PC-3 (cell line): ENCODE data around the gene INTS4. TPM values are rescaled to one million over a fixed set of nuclear protein-coding genes. Genes with fewer than 3 reads are reported as not detected.

Experiments
- ATAC-seq: fragments of 200-7000 bp; cut with Tn5 transposase; 2 replicates; pipeline ENCODE4 v1.9.1; 2020; ENCODE audit warnings: mild to moderate bottlenecking, moderate library complexity
- BruUV-seq: library from RNA; stranded (reverse); fragments of 400-500 nt; replicated peaks from 2 replicates; lab custom pipeline; 2021; lab: Mats Ljungman, UMichigan
- CTCF ChIA-PET: fragments of 300-600 bp; sonication (Branson Sonifier 250); formaldehyde crosslinking; loops from one replicate; lab custom pipeline; 2022; ENCODE audit warnings: antibody characterized with exemption; lab: Charles Lee
- POLR2A ChIA-PET: fragments of 300-600 bp; sonication (Branson Sonifier 250); formaldehyde crosslinking; loops from one replicate; lab custom pipeline; 2022; ENCODE audit warnings: antibody characterized with exemption; ENCODE audit not compliant: unreplicated experiment; lab: Charles Lee
- DNase-seq: peaks from one replicate; pipeline ENCODE4 v3.0.0-alpha.2; 2015
- H2AFZ ChIP-seq: fragments of 300-600 bp; sonication (generic); 2 replicates; pipeline ENCODE4 v1.6.0; 2016; ENCODE audit warnings: antibody characterized with exemption, low read length
- H3F3A ChIP-seq: fragments of 300-600 bp; sonication (generic); one replicate; pipeline ENCODE4 v1.6.0; 2017; ENCODE audit warnings: antibody characterized with exemption, low read length, control low read depth, mild to moderate bottlenecking; ENCODE audit not compliant: unreplicated experiment
- H3K27ac ChIP-seq: fragments of 300-600 bp; sonication (generic); 2 replicates; pipeline ENCODE4 v1.5.1; 2016; ENCODE audit warnings: mild to moderate bottlenecking, low read length
- H3K27me3 ChIP-seq: fragments of 300-600 bp; sonication (generic); 2 replicates; pipeline ENCODE4 v1.6.1; 2016; ENCODE audit warnings: low read length, mixed read lengths
- H3K36me3 ChIP-seq: fragments of 300-600 bp; sonication (generic); 2 replicates; pipeline ENCODE4 v1.6.1; 2016; ENCODE audit warnings: low read depth, mixed run types, low read length, mixed read lengths
- H3K4me1 ChIP-seq: fragments of 300-600 bp; sonication (generic); 2 replicates; pipeline ENCODE4 v1.5.1; 2016; ENCODE audit warnings: low read length; ENCODE audit not compliant: insufficient read depth
- H3K4me2 ChIP-seq: fragments of 300-600 bp; sonication (generic); 2 replicates; pipeline ENCODE4 v1.6.0; 2016; ENCODE audit warnings: low read length
- H3K4me3 ChIP-seq: fragments of 300-600 bp; sonication (generic); 2 replicates; pipeline ENCODE4 v1.5.1; 2016; ENCODE audit warnings: mild to moderate bottlenecking, low read length, mixed read lengths
- H3K79me2 ChIP-seq: fragments of 300-600 bp; sonication (generic); 2 replicates; pipeline ENCODE4 v1.6.1; 2017; ENCODE audit warnings: low read length, mixed read lengths
- H3K9ac ChIP-seq: fragments of 300-600 bp; sonication (generic); 2 replicates; pipeline ENCODE4 v1.6.0; 2016; ENCODE audit warnings: mild to moderate bottlenecking, low read length
- H3K9me2 ChIP-seq: fragments of 300-600 bp; sonication (generic); replicated peaks from 2 replicates; pipeline ENCODE4 v1.6.1; 2016; ENCODE audit warnings: mixed run types, low read length, mixed read lengths
- H3K9me3 ChIP-seq: fragments of 300-600 bp; sonication (generic); 2 replicates; pipeline ENCODE4 v1.6.1; 2016; ENCODE audit warnings: low read length, mixed read lengths
- H4K20me1 ChIP-seq: fragments of 300-600 bp; sonication (generic); 2 replicates; pipeline ENCODE4 v1.6.1; 2016; ENCODE audit warnings: low read length, mixed read lengths
- CTCF ChIP-seq: fragments of 300-600 bp; sonication (generic); conservative IDR thresholded peaks from 2 replicates; pipeline ENCODE4 v1.5.1; 2017; ENCODE audit warnings: antibody characterized with exemption, low read depth, mild to moderate bottlenecking, low read length
- EZH2 ChIP-seq: fragments of 300-600 bp; sonication (generic); IDR thresholded peaks from one replicate; pipeline ENCODE4 v1.6.1; 2017; ENCODE audit warnings: antibody characterized with exemption, mild to moderate bottlenecking, low read length; ENCODE audit not compliant: unreplicated experiment
- EZH2phosphoT487 ChIP-seq: fragments of 300-600 bp; sonication (generic); IDR thresholded peaks from 2 replicates; pipeline ENCODE4 v1.6.1; 2018; ENCODE audit warnings: mild to moderate bottlenecking, antibody characterized with exemption, low read length, borderline replicate concordance
- intact Hi-C: fragments of 100-400 bp; cut with micrococcal nuclease; formaldehyde crosslinking; loops from 2 replicates; pipeline ENCODE4 v1.9.0; 2023
- total RNA-seq: library from RNA; depleted of rRNA; stranded (reverse); fragments of >200 nt; gene quantifications from 2 replicates; pipeline ENCODE4 v1.2.3, GENCODE V29; 2014

INTS4 gene
- total RNA-seq, 1 experiment from 2014 or later = 50.8 TPM

GRCh38 chr11:78033040-78033439 is 38.6 kb upstream of the INTS4 start:
- Histone ChIP-seq H3K79me2 (no peaks in the 10 kb centered on the region), H3K4me3 (no peak overlapping the region), H4K20me1 (no peaks in the 10 kb centered on the region), H3K9me2 (no peaks in the 10 kb centered on the region), H3F3A (no peaks in the 10 kb centered on the region), H3K9ac (no peak overlapping the region), H3K27ac (no peak overlapping the region), H3K9me3 (no peaks in the 10 kb centered on the region), H3K4me2 (no peak overlapping the region), H3K4me1 (peaks cover 35% of the 10 kb centered on the region), H3K27me3 (no peaks in the 10 kb centered on the region), H3K36me3 (no peaks in the 10 kb centered on the region), H2AFZ (no peak overlapping the region)
- ATAC-seq (no peak), DNase-seq (no peak)
- POLR2A ChIA-PET = no interaction called here
- BruUV-seq = no TSS peak
- CTCF ChIA-PET = no interaction called here
- intact Hi-C loops = no loop called here
- TF ChIP-seq EZH2phosphoT487 (no peak), EZH2 (no peak), CTCF (no peak)

- ChIA-PET CTCF (no interaction called here), POLR2A (no interaction called here)
- Histone ChIP-seq H4K20me1 (no peaks in the 10 kb centered on the region), H3K36me3 (no peaks in the 10 kb centered on the region), H3K4me2 (no peak overlapping the region), H3K27ac (no peak overlapping the region), H3K9ac (no peak overlapping the region), H3K9me3 (no peaks in the 10 kb centered on the region), H3F3A (no peaks in the 10 kb centered on the region), H3K9me2 (no peaks in the 10 kb centered on the region), H3K27me3 (no peaks in the 10 kb centered on the region), H3K4me1 (peaks cover 35% of the 10 kb centered on the region), H2AFZ (no peak overlapping the region), H3K79me2 (no peaks in the 10 kb centered on the region), H3K4me3 (no peak overlapping the region)
- BruUV-seq = no TSS peak
- TF ChIP-seq CTCF (no peak), EZH2 (no peak), EZH2phosphoT487 (no peak)
- ATAC-seq = no peak
- intact Hi-C loops = no loop called here
- no peak for DNase-seq
Observed at GRCh38 chr11:78032090-78032489, 37.6 kb upstream of the INTS4 start.

DNA sequence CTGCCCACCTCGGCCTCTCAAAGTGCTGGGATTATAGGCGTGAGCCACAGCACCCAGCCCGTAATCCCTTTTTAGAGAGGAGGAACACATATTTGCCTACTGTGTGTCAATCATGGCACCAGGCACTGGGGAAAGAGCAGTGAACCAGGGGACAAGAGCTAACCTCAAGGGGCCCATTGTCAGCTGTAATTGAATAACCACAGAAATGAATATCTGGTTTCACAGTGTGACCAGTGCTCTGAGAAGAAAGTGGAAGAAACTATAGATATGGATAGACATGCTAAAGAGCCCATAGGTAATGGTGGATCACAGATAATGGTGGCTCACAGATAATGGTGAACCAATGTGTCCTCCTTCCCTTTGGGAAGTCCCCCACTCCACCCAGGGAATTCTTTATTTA is 37.2 kb upstream of the INTS4 start:
- H3F3A ChIP-seq = no peaks in the 10 kb centered on the region
- no peaks in the 10 kb centered on the region for H4K20me1 ChIP-seq
- peaks cover 31% of the 10 kb centered on the region for H3K4me1 ChIP-seq
- no TSS peak for BruUV-seq
- intact Hi-C loops = no loop called here
- no peaks in the 10 kb centered on the region for H3K9me2 ChIP-seq
- TF ChIP-seq CTCF (no peak), EZH2 (no peak), EZH2phosphoT487 (no peak)
- POLR2A ChIA-PET = no interaction called here
- no peak overlapping the region for H3K4me3 ChIP-seq
- H3K4me2 ChIP-seq = no peak overlapping the region
- H3K27me3 ChIP-seq = no peaks in the 10 kb centered on the region
- H3K36me3 ChIP-seq = no peaks in the 10 kb centered on the region
- H2AFZ ChIP-seq = no peak overlapping the region
- CTCF ChIA-PET = no interaction called here
- DNase-seq (no peak), ATAC-seq (no peak)
- no peak overlapping the region for H3K27ac ChIP-seq
- no peak overlapping the region for H3K9ac ChIP-seq
- no peaks in the 10 kb centered on the region for H3K79me2 ChIP-seq
- no peaks in the 10 kb centered on the region for H3K9me3 ChIP-seq
